Stimulated activated naive CD8-positive, alpha-beta T cell treated with anti-CD3 and anti-CD28 coated beads, Interleukin-15, Interleukin-2, amounts not matched to agents 100 U/mL and 50 U/mL, for 24 hours (primary cell): Measurements from ENCODE around the gene CCDC77.
A peak's percentile ranks its signal among the peaks of the same experiment; 100 is the strongest.
"Not testable (repeated sequence)": the region's sequence is repeated elsewhere in the genome, so short reads cannot be mapped to it uniquely, and the experiment has no call there.

Source experiments
- ATAC-seq: fragments of 150-1000 bp; cut with Tn5 transposase; one replicate; pipeline ENCODE4 v1.10.0; 2021
- DNase-seq: peaks from one replicate; pipeline ENCODE4 v3.0.0; 2021

Gene CCDC77

DNA sequence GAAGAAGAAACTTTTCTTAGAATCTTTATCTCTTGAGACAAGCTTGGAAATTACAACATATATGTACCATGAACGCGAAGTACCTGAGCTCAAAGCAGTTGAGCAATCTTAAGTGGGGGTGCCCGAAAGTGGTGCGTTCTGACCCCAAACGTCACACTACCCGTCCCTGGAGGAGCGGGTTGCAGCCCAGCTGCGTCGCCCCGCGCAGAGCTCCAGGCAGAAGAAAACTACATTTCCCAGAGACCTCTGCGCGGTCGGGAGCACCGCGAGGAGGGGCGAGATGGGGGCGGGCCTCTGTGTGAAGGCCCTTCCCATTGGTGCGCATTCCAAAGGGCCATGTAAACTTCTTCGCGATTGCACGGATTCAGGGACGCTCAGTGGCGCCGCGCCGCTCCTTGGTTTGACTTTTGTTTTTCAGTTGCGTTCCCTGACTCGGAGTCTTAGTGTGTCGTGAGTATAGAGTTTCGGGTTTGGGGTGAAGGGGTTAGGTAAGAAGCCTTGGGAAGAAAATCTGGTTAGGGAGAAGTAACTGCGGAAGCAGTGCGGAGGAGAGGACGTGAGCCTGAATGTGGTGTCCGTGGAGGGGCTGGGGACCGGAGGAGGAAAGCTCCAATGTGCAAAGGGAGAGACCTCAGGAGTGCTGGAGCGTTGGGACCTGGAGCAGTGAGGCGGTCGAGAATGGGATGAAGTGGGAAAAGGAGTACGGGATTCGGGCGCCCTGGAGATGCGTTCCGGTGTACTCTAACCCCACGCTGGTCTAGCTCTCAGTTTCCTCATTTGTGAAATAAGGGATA, at the start of gene CCDC77:
Gene CCDC77 (plus strand): TSS at position 410 of the 794 bp plus-strand sequence. CDS start 7,740 bp downstream, outside the sequence.
- DNase-seq (peak; percentile 92), ATAC-seq (peak; percentile 100)

DNA sequence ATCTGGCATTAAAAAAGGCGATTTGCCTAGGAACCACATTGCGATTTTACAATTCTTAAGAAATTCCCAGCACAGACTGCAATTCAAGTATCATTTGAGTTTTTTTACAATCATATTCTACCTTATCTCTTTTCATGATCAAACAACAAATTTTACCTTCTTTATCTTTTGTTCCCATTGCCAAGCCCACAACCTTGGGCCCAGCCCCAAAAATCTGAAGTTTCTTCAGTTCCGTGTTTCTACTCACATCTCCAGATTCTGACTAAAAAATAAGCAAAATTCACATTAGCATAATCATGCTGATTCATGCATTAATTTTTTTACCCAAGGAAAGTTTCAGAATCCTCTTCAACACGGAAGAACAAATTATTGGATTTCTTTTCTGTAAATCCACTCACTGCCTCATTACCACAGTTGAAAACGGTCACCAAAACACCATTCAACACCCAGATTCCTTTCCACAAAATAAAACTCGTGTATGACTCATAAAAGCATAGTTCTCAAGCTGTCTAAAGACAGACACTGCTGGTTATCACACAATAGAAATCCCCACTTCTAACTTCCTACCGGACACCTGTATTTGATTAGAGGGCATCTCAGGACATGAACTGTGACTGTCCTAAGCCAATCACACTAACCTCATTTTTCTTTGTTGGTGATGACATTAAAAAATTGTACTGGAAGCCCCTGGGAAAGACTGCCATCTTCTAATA, 45.0 kb upstream of the CCDC77 start:
- ATAC-seq (no peak), DNase-seq (no peak)

DNA sequence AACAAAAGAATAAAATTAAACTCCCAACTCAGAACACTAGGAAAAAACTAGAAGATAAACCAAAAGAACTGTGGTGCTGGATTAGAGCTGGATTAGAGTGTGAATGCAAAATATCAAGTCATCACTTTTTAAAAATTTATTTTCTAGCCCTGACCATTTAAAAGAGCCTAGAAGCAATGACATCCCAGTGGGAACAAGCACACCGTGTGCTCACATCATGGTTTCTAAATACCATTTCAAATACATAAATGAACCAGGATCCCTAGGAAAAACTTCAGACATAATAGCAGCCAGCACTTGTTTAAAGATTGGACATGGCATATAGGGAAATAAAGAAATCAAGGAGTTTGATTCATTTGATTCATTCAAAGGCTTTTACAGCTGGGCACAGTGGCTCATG, 42.4 kb upstream of the CCDC77 start:
- no peak for ATAC-seq
- no peak for DNase-seq

DNA sequence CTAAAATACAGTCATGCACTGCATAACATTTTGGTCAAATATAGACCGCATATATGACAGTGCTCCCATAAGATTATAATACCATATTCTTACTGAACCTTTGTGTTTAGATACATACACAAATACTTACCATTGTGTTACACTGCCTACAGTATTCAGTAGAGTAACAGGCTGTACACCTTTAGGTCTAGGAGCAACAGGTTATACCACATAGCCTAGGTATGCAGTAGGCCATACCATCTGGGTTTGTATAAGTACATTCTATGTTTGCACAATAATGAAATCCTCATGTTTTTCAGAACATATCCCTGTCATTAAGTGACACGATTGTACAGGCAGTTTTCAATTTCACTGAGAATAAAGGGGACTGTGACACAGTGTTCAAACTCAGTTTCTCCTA, 34.6 kb upstream of the CCDC77 start:
- no peak for DNase-seq
- ATAC-seq = no peak

DNA sequence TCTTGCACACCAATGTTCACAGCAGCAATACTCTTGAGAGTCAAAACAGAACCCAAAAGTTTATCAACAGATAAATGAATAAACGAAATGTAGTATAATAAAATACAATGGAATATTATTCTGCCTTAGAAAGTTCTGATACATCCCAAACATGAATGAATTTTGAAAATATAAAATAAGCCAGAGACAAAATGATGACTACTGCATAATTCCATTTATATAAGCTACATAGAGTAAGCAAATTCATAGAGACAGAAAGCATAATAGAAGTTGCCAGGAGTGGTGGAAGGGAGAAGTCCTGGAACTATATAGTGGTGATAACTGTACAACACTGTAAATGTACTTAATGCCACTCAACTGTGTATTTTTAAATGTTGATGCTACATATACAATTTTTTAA, 33.5 kb upstream of the CCDC77 start:
- DNase-seq = no peak
- no peak for ATAC-seq

DNA sequence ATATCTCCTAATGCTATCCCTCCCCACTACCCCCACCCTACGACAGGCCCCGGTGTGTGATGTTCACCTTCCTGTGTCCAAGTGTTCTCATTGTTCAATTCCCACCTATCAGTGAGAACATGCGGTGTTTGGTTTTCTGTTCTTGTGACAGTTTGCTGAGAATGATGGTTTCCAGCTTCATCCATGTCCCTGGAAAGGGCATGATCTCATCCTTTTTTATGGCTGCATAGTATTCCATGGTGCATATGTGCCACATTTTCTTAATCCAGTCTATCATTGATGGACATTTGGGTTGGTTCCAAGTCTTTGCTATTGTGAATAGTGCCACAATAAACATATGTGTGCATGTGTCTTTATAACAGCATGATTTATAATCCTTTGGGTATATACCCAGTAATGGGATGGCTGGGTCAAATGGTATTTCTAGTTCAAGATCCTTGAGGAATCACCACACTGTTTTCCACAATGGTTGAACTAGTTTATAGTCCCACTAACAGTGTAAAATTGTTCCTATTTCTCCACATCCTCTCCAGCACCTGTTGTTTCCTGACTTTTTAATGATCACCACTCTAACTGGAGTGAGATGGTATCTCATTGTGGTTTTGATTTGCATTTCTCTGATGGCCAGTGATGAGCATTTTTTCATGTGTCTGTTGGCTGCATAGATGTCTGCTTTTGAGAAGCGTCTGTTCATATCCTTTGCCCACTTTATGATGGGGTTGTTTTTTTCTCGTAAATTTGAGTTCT, 30.5 kb upstream of the CCDC77 start:
- DNase-seq, ATAC-seq: not testable (repeated sequence)

DNA sequence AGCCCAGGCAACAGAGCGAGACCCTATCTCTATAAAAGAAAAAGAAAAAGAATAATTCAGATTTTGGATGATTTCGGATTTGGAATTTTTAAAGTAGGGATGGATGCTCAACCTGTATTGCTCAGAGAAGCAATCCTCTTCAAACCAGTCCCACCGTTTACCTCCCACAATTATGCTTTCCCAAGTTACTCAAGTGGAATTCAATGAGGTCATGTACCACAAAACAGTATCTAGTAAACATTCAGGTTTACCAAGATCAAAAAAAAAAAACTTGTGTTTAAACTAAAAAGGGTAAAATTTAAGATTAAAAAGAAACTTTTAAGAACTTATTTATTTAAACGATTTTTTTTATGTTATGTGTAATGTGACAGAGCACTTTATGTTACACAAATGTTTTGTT, 14.8 kb upstream of the CCDC77 start:
- no peak for DNase-seq
- no peak for ATAC-seq

DNA sequence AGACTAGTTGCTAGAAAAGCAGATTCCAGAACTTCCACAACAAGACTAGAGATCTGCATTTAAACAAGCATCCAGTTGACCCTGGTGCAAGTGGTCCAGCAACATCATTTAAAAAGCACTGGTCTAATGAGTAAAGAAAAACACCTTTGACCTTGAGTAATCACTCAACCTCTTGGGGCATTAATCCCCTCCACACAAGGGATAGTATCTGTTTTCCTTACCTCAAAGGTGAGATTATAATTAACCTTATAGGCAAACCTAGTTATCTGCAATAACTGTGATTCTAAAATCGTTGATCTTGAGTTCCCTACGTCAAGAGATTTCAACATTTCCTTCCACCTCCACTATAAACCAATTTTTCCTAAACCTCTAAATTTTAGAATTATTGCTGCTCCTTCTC, 13.4 kb upstream of the CCDC77 start:
- ATAC-seq (no peak), DNase-seq (no peak)

DNA sequence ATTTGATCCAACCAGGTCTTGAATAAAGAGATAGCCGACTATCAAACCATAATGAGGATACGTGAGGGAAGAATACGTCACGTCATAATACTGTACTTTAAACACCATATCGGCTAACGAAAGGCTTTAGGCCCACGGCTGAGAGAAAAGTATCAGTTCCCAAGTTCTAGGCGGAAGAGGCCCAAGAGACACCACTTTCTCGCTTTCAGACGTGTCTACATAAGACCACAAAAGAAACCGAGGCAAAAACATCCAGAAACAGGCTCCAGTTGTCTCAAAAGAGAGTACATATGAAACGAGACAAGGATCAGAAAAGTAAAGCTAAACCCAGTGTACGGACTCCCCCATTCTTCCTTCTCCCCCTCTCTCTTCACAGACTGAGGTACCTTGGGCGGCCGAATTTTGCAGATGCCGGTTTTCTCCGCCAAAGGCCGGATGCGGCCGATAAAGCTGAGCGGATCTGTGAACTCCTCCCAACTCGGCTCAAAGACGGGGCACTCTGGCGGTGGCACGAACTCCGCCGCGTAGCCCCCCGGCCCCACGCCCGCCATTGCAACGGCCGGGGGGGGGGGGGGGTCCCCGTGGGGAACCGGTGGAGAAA, 12.8 kb upstream of the CCDC77 start:
- DNase-seq (peak; percentile 55), ATAC-seq (peak; percentile 7)

DNA sequence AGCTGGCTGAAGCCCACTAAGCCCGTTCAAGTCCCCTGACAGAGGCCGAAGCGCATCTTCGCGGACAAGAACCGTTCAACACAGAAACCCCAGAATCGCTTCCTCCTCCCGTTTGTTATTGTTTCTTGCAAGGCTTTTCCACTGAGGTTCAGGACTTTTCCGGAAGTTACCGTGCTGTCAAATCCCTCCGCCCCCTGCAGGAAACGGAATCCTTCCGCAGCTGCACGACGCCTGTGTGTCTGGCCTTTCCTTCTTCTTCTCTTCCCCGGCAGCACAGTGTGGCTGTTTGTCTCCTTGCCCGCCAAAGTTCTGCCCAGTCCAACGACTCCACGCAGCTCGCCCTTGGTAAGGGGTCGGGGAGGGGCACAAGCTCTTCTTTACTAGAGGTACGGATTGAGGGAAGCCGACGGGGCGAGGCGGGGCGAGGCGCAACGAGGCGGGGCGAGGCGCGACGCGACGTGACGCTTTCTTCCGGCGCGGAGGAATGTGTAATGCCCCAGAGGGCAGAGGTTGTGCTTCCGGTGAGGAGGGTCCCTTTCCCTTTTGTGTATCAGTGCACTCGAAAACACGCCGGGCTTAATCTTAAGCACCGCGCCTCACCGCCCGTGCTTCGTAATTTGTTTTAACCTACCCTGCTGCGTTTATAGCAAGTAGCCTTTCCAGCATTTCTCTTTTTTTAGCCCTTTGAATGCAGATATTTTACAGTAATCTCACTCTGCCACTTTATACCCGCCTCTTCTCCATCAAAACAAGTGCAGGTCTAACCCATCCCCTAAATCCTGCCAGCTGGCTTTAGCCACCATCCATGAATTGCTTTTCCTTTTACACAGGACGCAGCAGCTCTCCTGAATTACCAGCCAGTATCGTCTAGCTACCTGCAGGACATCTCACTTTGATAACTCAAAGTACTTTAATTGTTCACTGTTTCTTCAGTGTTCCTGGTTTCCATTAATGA, 12.0 kb upstream of the CCDC77 start, which contains the start of gene KDM5A:
Gene KDM5A (minus strand): TSS at position 179 of the 955 bp plus-strand sequence. CDS start 229 bp downstream, outside the sequence.
- DNase-seq (peak; percentile 90), ATAC-seq (peak; percentile 99)

DNA sequence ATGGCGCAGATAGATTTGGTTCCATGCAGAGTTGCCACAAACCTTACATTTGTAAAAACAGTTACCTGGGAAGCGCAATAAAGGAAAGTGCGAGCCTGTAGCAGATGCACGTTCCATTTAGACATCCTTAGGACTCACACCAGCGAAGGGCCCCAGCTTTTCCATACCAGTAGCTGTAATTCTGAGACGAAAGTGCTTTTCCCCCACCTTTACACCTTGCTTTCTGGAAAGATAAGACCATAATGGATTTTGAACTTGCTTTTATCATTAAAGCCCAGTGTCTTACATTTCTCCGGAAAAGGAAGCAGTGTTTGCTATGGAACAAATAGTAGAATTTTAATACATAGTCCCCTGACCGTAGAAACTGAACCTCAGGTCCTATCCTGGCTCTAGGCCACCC, 616 bp upstream of the CCDC77 start:
- DNase-seq (no peak), ATAC-seq (no peak)

DNA sequence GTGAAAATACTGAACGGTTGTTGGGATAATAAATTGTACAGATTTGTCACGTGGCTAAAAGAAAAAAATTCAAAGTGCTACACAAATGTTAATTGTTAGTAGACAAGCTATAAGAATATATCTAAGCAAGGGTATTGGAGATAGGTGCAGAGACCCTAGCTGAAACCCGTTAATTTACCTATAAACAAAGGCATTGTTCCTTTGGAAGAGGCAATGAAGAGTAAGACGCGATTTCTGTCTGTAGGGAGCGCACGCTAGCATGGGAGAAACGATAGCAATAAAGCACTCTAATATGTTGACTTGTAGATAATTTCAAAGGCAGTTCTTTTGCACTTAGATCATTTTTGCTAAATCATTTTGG, 565 bp downstream of the CCDC77 start:
- ATAC-seq (no peak), DNase-seq (no peak)

DNA sequence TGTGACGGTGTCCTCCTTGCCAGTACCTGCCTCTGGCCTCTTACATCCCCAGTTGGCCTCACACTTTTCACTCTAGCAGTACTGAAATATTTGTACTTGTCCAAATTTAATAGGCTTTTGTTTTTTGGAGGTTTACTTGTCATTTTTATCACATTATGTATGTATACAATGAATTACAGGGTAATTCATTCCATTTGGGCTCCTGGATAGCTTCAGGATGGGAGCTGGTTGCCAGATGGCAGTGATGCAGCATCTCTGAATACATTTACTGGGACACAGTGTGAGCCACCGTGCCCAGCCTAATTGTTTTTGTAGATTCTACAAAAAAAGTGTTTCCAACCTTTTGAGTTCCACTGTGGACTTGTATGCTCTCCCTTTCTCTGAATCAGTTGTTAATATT, 13.4 kb downstream of the CCDC77 start:
- DNase-seq (no peak), ATAC-seq (no peak)

DNA sequence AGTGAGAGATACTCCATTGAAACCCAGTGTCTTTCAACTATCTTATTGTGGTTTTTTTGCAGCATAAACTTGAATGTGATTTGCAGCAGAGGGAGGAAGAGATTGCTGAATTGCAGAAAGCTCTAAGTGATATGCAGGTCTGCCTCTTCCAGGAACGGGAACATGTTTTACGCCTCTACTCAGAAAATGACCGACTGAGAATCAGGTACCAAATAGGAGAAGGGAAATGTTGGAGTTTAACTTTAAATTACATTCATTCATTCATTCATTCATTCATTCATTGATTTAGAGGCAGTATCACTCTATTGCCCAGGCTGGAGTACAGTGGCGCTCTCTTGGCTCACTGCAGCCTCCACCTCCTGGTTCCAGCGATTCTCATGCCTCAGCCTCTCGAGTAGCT, 17.0 kb downstream of the CCDC77 start:
- no peak for DNase-seq
- ATAC-seq = no peak

DNA sequence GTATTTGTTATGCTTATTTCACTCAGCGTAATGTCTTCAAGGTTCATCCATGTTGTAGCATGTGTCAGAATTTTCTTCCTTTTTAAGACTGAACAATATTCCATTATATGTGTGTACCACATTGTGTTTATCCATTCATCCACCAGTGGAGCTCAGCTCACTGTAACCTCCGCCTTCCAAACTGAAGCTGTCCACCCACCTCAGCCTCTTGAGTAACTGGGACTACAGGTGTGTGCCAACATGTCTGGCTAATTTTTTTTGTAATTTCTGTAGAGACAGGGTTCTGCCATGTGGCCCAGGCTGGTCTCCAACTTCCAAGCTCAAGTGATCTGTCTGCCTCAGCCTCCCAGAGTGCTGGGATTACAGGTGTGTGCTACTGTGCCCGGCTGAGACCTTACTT, 21.1 kb downstream of the CCDC77 start:
- DNase-seq (no peak), ATAC-seq (no peak)

DNA sequence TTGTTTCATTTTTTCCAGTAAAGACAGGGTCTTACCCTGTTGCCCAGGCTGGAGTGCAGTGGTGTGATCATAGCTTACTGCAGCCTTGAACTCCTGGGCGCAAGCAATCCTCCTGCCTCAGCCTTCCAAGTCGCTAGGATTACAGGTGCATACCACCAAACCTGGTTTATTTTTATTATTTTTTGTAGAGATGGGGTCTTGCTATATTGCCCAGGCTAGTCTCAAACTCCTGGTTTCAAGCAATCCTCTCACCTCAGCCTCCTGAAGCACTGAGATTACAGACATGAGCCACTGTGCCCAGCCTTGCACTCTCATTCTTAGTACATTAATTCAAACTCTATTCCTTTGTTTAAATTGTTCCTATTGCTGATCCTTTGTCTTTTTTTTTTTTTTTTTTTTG, 34.3 kb downstream of the CCDC77 start:
- DNase-seq, ATAC-seq: not testable (repeated sequence)

DNA sequence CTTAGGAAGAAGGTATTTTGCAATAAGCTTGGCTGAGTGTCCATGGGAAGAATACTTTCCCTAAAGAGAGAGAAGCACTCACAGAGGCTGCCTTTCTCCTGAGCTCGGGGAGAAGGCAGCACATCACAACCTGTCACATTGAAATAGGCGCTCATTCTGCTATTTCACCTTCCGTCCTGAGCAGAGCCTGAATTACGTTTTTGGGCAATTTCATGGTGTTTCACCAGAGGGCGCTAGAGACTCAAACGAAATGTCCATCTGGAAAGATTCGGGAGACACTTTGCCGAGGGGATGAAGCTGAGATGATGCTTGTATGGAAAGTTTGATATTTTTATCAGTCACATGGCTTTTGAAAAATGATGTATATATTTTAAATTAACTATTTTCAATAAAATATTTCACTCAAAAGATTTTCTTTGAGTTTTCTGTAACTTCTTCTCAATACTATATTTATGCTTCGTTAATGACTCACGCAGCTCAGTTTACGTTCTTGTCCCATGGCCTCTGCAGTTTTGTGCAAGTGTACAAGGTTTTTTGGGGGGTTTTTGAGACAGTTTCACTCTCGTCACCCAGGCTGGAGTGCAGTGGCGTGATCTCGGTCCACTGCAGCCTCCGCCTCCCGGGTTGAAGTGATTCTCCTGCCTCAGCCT, 40.9 kb downstream of the CCDC77 start:
- ATAC-seq (no peak), DNase-seq (peak; percentile 43)

DNA sequence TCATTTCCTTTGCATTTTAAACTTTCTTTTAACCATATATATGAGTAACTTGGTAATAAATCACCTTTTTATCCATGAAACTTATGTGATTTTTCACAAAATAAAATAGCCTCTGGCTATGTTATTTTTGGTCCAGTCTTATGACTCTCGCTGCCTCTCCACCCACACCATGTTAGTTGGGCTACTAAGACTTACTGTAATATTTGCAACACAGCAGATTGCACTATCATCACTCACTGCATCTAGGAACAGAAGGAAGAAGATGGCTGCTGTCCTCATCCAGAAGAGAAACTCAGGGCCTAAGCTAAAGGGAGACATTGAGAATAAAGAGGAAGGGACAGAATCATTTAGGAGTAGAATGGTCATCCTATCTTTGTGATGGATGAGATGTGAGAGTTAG, 45.7 kb downstream of the CCDC77 start:
- DNase-seq (no peak), ATAC-seq (no peak)

DNA sequence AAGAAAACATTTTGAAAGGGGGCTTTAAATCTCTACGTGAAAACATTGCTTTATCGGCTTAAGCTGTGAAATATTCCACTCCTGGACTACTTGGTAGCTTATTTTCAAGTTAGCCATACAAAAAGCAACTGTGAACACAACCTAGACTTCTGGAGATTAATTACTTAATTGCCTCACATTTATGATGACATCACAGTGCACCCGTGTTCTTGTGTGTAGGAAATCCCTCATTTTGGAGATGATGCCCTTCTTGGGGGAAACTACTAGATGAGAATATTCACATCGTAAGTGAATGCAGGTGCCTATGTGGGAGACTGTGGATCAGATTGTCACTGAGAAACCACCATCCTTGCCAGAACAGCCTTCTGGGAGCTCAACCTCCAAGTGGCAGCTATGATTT, 47.8 kb downstream of the CCDC77 start:
- no peak for ATAC-seq

DNA sequence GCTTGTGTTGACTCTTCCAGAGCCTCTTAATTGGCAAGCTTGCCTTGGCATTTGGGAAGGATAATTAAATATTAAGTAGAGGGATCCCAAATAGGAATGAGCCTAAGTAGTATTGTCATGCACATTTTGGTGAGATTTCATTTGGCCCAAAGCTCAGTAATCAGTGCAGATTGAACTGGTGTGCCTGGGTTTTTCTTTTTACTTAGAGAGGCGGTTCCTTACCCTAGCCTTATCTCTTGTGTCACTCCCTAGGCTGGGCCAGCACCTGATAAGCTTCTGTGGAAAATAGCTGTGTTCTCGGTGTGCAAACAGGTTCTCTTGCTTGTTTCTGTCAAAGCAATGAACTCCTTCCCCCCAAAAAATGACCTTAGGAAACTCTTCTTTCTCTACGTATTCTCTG, 49.0 kb downstream of the CCDC77 start:
- ATAC-seq = no peak
- no peak for DNase-seq

More for the DNA sequence above, 47.8 kb downstream of the CCDC77 start:
- no peak for DNase-seq
